Psoas muscle (tissue), 8 donors: ENCODE data around the gene RARB. TPM values are rescaled to one million over a fixed set of nuclear protein-coding genes. Genes with fewer than 3 reads are reported as not detected.

ENCODE experiments used
- ATAC-seq, 4 donors: fragments of 200-7000 bp; cut with Tn5 transposase; one replicate each; pipeline ENCODE4 v1.9.1; 2020; ENCODE audit warnings: moderate library complexity in 3 of 4, mild to moderate bottlenecking in 2 of 4
- DNase-seq, 2 donors: peaks; one replicate each; pipeline ENCODE4 v3.0.0-alpha.2; 2020
- H3K27ac ChIP-seq: fragments of 200-600 bp; one replicate; pipeline ENCODE4 v1.8.0; 2022
- H3K27me3 ChIP-seq, 3 donors: fragments of 200-600 bp in 1 of 3; one replicate each; pipeline versions ENCODE4 v1.6.1 to v1.8.0; 2013 to 2022; ENCODE audit warnings: low read length in 2 of 3, mild to moderate bottlenecking in 2 of 3, moderate library complexity in 1 of 3; ENCODE audit not compliant: insufficient read depth in 3 of 3
- H3K36me3 ChIP-seq, 2 donors: fragments of 200-600 bp in 1 of 2; one replicate each; pipeline versions ENCODE4 v1.6.1 to v1.8.0; 2013 to 2022; ENCODE audit warnings: low read depth in 1 of 2, mild to moderate bottlenecking in 1 of 2, moderate library complexity in 1 of 2; ENCODE audit not compliant: insufficient read depth in 1 of 2
- H3K4me1 ChIP-seq: fragments of 200-600 bp; one replicate; pipeline ENCODE4 v1.8.0; 2022
- H3K4me3 ChIP-seq: fragments of 200-600 bp; one replicate; pipeline ENCODE4 v1.8.0; 2022; ENCODE audit warnings: mild to moderate bottlenecking
- H3K9me3 ChIP-seq: fragments of 200-600 bp; one replicate; pipeline ENCODE4 v1.8.0; 2022
- CTCF ChIP-seq: fragments of 200-600 bp; IDR thresholded peaks from one replicate; pipeline ENCODE4 v1.8.0; 2022; ENCODE audit warnings: antibody characterized with exemption
- WGBS, 3 donors: extraction: QIAGEN DNeasy Blood & Tissue Kit; methylation state at CpG; one replicate each; pipeline versions ENCODE4 v1.1.6 to v1.1.7; 2013; 5-methylcytosine and 5-hydroxymethylcytosine counted together
- intact Hi-C, 2 donors: fragments of 100-400 bp; cut with DNase I; formaldehyde crosslinking; loops; one replicate each; pipeline versions ENCODE4 v1.11.0 to v1.14.2; 2022
- polyA plus RNA-seq, 3 donors: library from polyadenylated mRNA; stranded (reverse); fragments of 200-250 nt; gene quantifications; one replicate each; pipeline ENCODE4 v1.2.3, GENCODE V29; 2013
- total RNA-seq, 4 donors: library from RNA; stranded (reverse); fragmentation: NEBNext Ultra II Directional in 2 of 4; extraction: Animal tissue kit (Norgen Biotek cat#: 25700) in 2 of 4; gene quantifications; one replicate each; pipeline versions ENCODE4 v1.2.1 to v1.2.4, GENCODE V29; 2021 to 2023
- donor health status: healthy with polysubstance abuse.
- donor health status: DM: no; HTN: no; CAD: no; lungs with moderate emphysema.
- donor health status: Bipolar disorder and iron deficiency.
- donor health status: healthy.
- donor health status: DM: yes; HTN: yes; CAD: no.
- donor health status: DM: no; HTN: no; CAD: no.
- donor health status: DM: no; HTN: no; CAD: no.
- donor health status: DM: yes; HTN: yes; CAD: no.

Gene RARB
- total and polyA plus RNA-seq, 7 donors = 1.1 to 5.4 (median 1.9) TPM

- TF ChIP-seq CTCF = no peak
Measured at GRCh38 chr3:25437953-25438352, 9.9 kb downstream of the RARB start.

GRCh38 chr3:25438791-25439555, 10.9 kb downstream of the RARB start:
- Histone ChIP-seq H3K4me3 (no peak overlapping the region), H3K27me3 (no peaks in the 10 kb centered on the region), H3K9me3 (no peaks in the 10 kb centered on the region), H3K4me1 (no peaks in the 10 kb centered on the region), H3K36me3 (no peaks in the 10 kb centered on the region), H3K27ac (no peak overlapping the region)
- TF ChIP-seq CTCF = no peak
- ATAC-seq (no peak), DNase-seq (no peak)
- intact Hi-C loops = loop anchor here in 1 of 2 donors (10.0 kb wide), 2 partner anchors 136 to 346 kb away; partner anchors contain the start of gene NGLY1
- 78 to 82% (median 79%) methylated on average over 6 of the region's 6 CpGs for WGBS, 3 donors

More at GRCh38 chr3:25437953-25438352, 9.9 kb downstream of the RARB start:
- ATAC-seq (peak in 2 of 4 donors; percentile 21 to 43), DNase-seq (no peak)
- Histone ChIP-seq H3K36me3 (no peaks in the 10 kb centered on the region), H3K9me3 (no peaks in the 10 kb centered on the region), H3K27me3 (no peaks in the 10 kb centered on the region), H3K27ac (no peak overlapping the region), H3K4me3 (no peak overlapping the region), H3K4me1 (no peaks in the 10 kb centered on the region)
- intact Hi-C loops = loop anchor here in 1 of 2 donors (10.0 kb wide), 2 partner anchors 137 to 347 kb away; partner anchors contain the start of gene NGLY1
- WGBS, 3 donors = 51 to 73% (median 52%) methylated on average over 6 of the region's 6 CpGs

GRCh38 chr3:25441234-25441856, 13.3 kb downstream of the RARB start:
- Histone ChIP-seq H3K4me1 (no peaks in the 10 kb centered on the region), H3K36me3 (no peaks in the 10 kb centered on the region), H3K27ac (no peak overlapping the region), H3K4me3 (no peak overlapping the region), H3K9me3 (no peaks in the 10 kb centered on the region), H3K27me3 (no peaks in the 10 kb centered on the region)
- intact Hi-C loops = loop anchor here (5.0 kb wide), 1 partner anchor 151 kb away; no protein-coding TSS in a partner anchor
- WGBS, 3 donors = 95 to 97% (median 96%) methylated on average over 17 of the region's 17 CpGs
- peak; percentile 48 for TF ChIP-seq CTCF
- DNase-seq = peak; percentile 19 to 61
- peak in 2 of 4 donors; percentile 56 to 59 for ATAC-seq

GRCh38 chr3:25442486-25442885, 14.4 kb downstream of the RARB start:
- intact Hi-C loops = loop anchor here (5.0 kb wide), 1 partner anchor 150 kb away; no protein-coding TSS in a partner anchor
- WGBS, 3 donors = 90 to 91% (median 90%) methylated on average over 3 of the region's 3 CpGs
- Histone ChIP-seq H3K4me1 (no peaks in the 10 kb centered on the region), H3K36me3 (no peaks in the 10 kb centered on the region), H3K27ac (no peak overlapping the region), H3K9me3 (no peaks in the 10 kb centered on the region), H3K4me3 (no peak overlapping the region), H3K27me3 (no peaks in the 10 kb centered on the region)
- TF ChIP-seq CTCF = no peak
- ATAC-seq (no peak), DNase-seq (no peak)
